K562 (cell line): ENCODE results near the gene MSRB3.

Experiments used
- ASH1L ChIP-seq: fragments of 450-650 bp; IDR thresholded peaks from 2 replicates; pipeline ENCODE4 v1.6.1; 2018; ENCODE audit warnings: borderline replicate concordance, mild to moderate bottlenecking, low read depth; ENCODE audit not compliant: partially characterized antibody
- BDP1 ChIP-seq: IDR thresholded peaks from 3 replicates; pipeline ENCODE4 v1.6.1; 2011; ENCODE audit not compliant: insufficient read length, insufficient read depth
- CHD2 ChIP-seq: IDR thresholded peaks from 2 replicates; pipeline ENCODE4 v1.6.1; 2011; ENCODE audit warnings: low read depth, low read length
- CTCF ChIP-seq, 3 experiments: IDR thresholded peaks in 2 of 3; conservative IDR thresholded peaks in 1 of 3; 2 replicates each; pipeline ENCODE4 v1.5.1; 2011 to 2012; ENCODE audit warnings: low read length in 3 of 3, mild to moderate bottlenecking in 3 of 3, control low read depth in 2 of 3, improper control_type of control experiment in 1 of 3, inconsistent platforms in 1 of 3, low read depth in 1 of 3, mixed read lengths in 1 of 3, moderate library complexity in 1 of 3; ENCODE audit not compliant: insufficient read depth in 2 of 3
- EZH2 ChIP-seq: IDR thresholded peaks from 2 replicates; pipeline ENCODE4 v1.6.1; 2012; ENCODE audit warnings: low read depth, mild to moderate bottlenecking, inconsistent platforms, low read length, borderline replicate concordance
- FOS ChIP-seq: IDR thresholded peaks from 3 replicates; pipeline ENCODE4 v1.6.1; 2011; ENCODE audit not compliant: insufficient read length; ENCODE audit errors: extremely low read depth
- FOXM1 ChIP-seq, 2 experiments: fragments of 450-650 bp in 1 of 2; sonication (generic) in 1 of 2; formaldehyde crosslinking in 1 of 2; IDR thresholded peaks; 2 replicates each; pipeline versions ENCODE4 v1.6.1 to v1.9.0; 2017 to 2022; ENCODE audit warnings: low read depth in 2 of 2, mild to moderate bottlenecking in 2 of 2, missing genetic modification reagents in 1 of 2, moderate library complexity in 1 of 2
- MAX ChIP-seq: sonication (generic); formaldehyde crosslinking; IDR thresholded peaks from 2 replicates; pipeline ENCODE4 v1.9.0; 2022; ENCODE audit warnings: mild to moderate bottlenecking, missing genetic modification reagents
- MCM2 ChIP-seq: fragments of 450-650 bp; IDR thresholded peaks from 2 replicates; pipeline ENCODE4 v1.6.1; 2017; ENCODE audit warnings: low read depth, mild to moderate bottlenecking
- MIER1 ChIP-seq: fragments of 450-650 bp; IDR thresholded peaks from 2 replicates; pipeline ENCODE4 v1.6.1; 2016; ENCODE audit warnings: antibody characterized with exemption, mild to moderate bottlenecking, low read depth
- TAF7 ChIP-seq: fragments of 450-650 bp; IDR thresholded peaks from 2 replicates; pipeline ENCODE4 v1.6.1; 2016; ENCODE audit warnings: missing genetic modification characterization, missing compliant biosample characterization
- U2AF2 ChIP-seq: fragments of 200-400 bp; formaldehyde crosslinking; optimal IDR thresholded peaks from 2 replicates; pipeline ENCODE3; 2017; ENCODE audit warnings: low read depth, mild to moderate bottlenecking, low read length
- ZBTB17 ChIP-seq: fragments of 450-650 bp; formaldehyde crosslinking; IDR thresholded peaks from 2 replicates; pipeline ENCODE4 v1.4.0; 2020; ENCODE audit warnings: mild to moderate bottlenecking
- TF ChIP-seq, protein P1 (sequence below): IDR thresholded peaks from 2 replicates; pipeline ENCODE4 v1.6.1; 2011; ENCODE audit warnings: borderline replicate concordance, low read depth, mild to moderate bottlenecking, moderate library complexity, low read length; ENCODE audit not compliant: insufficient read depth, poor library complexity, severe bottlenecking

GRCh38 chr12:65364046-65364445 is 85.6 kb downstream of the MSRB3 start:
- TF ChIP-seq MCM2 (no peak), ASH1L (no peak), MIER1 (no peak), FOXM1 (IDR thresholded peaks at IDR 0.05; ENCODE audit: low read depth) (no peak), FOXM1 (CRISPR knock-in tag; IDR thresholded peaks at IDR 0.05; ENCODE audit: low read depth) (no peak), TAF7 (tag) (no peak), CTCF (IDR thresholded peaks at IDR 0.05 in 2 of 3, conservative IDR thresholded peaks at IDR 0.05 in 1 of 3; ENCODE audit: insufficient read depth in 2 of 3, low read depth in 1 of 3, low read length in 3 of 3) (no peak), EZH2 (no peak), ZBTB17 (CRISPR knock-in tag) (no peak), CHD2 (no peak), U2AF2 (no peak), FOS (no peak), MAX (no peak), BDP1 (no peak)
- TF ChIP-seq, protein P1, sequence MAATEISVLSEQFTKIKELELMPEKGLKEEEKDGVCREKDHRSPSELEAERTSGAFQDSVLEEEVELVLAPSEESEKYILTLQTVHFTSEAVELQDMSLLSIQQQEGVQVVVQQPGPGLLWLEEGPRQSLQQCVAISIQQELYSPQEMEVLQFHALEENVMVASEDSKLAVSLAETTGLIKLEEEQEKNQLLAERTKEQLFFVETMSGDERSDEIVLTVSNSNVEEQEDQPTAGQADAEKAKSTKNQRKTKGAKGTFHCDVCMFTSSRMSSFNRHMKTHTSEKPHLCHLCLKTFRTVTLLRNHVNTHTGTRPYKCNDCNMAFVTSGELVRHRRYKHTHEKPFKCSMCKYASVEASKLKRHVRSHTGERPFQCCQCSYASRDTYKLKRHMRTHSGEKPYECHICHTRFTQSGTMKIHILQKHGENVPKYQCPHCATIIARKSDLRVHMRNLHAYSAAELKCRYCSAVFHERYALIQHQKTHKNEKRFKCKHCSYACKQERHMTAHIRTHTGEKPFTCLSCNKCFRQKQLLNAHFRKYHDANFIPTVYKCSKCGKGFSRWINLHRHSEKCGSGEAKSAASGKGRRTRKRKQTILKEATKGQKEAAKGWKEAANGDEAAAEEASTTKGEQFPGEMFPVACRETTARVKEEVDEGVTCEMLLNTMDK, result no peak
